Activated naive CD4-positive, alpha-beta T cell treated with Interleukin-2 at 50 U/mL for 16 hours (primary cell): ENCODE data around the gene PPP2R3A.
"Not testable (repeated sequence)": the region's sequence is repeated elsewhere in the genome, so short reads cannot be mapped to it uniquely, and the experiment has no call there.

Experiments used
- DNase-seq: peaks from one replicate; pipeline ENCODE4 v3.0.0-alpha.2; 2020

Gene PPP2R3A

GRCh38 chr3:136171097-136171542 is 205.6 kb downstream of the PPP2R3A start:
- DNase-seq = no peak

DNA sequence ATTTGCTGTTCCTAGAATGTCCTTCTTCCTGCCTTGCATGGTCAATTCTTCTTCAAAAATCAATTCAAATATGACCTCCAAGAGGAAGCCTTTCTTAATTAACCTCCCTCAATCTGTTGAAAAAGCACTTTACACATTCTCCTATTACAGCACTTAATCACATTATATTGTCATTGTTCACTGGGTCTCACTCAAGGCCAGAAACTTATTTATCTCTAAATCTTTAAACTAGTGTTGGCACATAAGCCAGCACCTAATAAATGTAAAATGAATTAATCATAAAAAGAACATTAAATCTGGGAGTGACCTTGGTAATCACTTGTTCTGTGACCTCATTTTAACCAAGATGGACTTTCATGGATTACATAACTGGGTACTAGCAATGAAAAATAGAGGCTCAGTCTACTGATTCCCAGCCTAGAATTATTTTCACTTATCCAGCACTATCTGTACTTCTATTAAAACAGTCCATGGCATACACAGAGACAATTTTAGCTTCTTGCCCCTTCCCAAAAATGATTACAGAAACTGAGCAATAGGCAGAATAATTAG is 208.5 kb downstream of the PPP2R3A start:
- DNase-seq = no peak

DNA sequence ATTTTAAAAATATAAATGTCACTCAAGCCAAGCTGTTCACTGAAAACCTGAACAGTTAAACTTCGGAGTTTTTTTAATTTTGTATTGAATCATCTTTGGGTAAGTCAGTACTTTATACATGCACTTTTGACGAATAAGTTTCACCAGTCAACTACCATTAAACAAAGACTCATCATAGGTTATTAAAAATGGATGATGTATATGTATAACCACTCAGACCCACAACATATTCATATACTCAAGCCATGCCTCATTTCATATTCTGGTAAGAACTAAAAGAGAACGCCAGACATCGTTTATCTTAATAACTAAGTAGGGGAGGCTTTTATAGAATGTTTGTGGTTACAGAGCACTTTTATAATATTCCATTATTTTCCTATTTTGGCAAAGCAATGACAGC is 212.3 kb downstream of the PPP2R3A start:
- DNase-seq = no peak

DNA sequence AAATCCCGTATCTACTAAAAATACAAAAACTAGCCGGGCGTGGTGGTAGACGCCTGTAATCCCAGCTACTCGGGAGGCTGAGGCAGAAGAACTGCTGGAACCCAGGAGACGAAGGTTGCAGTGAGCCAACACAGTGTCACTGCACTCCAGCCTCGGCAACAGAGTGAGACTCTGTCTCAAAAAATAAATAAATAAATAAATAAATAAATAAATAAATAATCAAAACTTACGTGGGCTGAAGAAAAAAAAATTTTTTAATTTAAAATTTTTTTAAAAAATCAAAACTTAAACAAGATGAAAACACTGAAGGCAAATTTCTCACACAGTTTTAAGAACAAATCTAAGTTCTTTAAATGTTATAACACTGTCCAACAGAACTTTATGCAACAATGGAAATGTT is 216.2 kb downstream of the PPP2R3A start:
- no peak for DNase-seq

GRCh38 chr3:136184703-136185102 is 219.2 kb downstream of the PPP2R3A start:
- DNase-seq = no peak

GRCh38 chr3:136186344-136186743 is 220.8 kb downstream of the PPP2R3A start:
- DNase-seq = peak; percentile 20

GRCh38 chr3:136186846-136187245 is 221.3 kb downstream of the PPP2R3A start:
- DNase-seq = no peak

GRCh38 chr3:136187868-136188267 is 222.3 kb downstream of the PPP2R3A start:
- DNase-seq = no peak

- no peak for DNase-seq
These were observed 223.5 kb downstream of the PPP2R3A start for GRCh38 chr3:136189043-136189442.

DNA sequence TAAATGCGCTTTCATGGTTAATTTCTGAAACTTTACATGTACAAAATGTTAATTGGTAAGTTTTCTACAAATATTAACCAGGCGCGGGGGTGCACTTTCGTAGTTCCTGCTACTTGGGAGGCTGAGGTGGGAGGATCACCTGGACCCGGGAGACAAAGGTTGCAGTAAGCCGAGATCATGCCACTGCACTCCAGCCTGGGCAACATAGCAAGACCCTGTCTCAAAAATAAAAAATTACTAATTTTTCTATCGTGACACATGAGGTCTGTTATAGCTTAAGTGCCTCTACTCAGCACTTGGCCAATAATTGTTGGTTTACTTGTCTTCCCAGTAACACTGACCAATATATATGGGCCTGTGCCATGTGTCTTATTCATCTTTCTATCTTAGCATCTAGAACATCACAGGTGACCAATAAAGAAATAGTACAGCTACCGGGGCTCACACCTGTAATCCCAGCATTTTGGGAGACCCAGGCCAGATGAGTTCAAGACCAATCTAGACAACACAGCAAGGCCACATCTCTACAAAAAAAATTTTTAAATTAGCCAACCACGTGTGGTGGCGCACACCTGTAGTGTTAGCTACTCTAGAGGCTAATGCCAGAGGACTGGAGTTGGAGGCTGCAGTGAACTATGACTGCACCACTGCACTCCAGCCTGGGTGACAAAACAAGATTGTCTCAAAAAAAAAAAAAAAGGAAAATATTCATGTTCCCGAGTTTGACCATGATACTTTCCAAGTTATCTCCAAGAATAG is 224.5 kb downstream of the PPP2R3A start:
- DNase-seq = no peak

- DNase-seq = not testable (repeated sequence)
These were observed 226.7 kb downstream of the PPP2R3A start for GRCh38 chr3:136192195-136192594.

DNA sequence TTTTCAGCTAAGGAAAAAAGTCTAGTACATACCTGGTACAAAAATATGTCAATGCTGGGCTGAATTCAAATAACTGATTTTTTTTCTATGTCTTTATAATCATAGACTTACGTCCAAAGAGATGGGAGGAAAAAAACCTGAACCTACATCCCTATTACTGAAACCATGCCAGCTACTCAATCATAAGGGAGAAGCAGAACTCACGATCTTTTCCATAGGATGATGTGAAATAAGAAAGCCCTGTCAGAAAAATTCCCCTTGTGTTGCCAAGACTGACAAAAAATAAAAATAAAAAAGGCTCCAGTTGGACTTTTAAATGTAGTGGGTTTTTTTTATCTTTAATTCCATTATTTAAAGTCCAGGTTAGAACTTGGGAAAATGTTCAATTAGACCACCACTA is 227.3 kb downstream of the PPP2R3A start:
- DNase-seq = no peak

- no peak for DNase-seq
These were observed 227.9 kb downstream of the PPP2R3A start for GRCh38 chr3:136193278-136194054.

GRCh38 chr3:136194409-136195257 is 229.1 kb downstream of the PPP2R3A start:
- peak; percentile 81 for DNase-seq

- peak; percentile 75 for DNase-seq
These were observed 229.9 kb downstream of the PPP2R3A start for GRCh38 chr3:136195258-136196063.

DNA sequence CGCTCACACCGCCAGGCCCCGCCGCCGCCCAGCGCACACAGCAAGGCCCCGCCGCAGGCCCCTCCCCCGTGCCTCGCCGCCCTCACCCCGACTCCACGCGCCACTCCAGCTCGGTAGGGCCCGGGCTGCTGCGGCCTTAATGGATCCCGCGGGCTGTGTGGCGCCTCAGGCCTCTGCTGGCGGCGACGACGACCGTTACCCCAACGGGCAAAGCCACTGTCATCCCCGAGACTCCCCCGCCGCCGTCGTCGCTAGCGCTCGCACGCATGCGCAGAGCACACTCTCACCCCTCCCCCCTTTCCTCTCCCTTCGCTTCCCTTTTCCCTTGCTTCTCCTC is 230.5 kb downstream of the PPP2R3A start, which contains the start of gene MSL2:
Gene MSL2, minus strand, starts transcription at position 272 of the 337 bp plus-strand sequence. CDS start 1,222 bp downstream, outside the sequence.
- DNase-seq = no peak

GRCh38 chr3:136196401-136197158 is 231.1 kb downstream of the PPP2R3A start:
- DNase-seq = peak; percentile 99

GRCh38 chr3:136197159-136197793 is 231.7 kb downstream of the PPP2R3A start:
- DNase-seq = no peak
